Gastroesophageal sphincter (tissue), 4 donors: ENCODE results near the gene UBL5. TPM values are rescaled to one million over a fixed set of nuclear protein-coding genes. Genes with fewer than 3 reads are reported as not detected.

Source experiments
- ATAC-seq: fragments of 150-250 bp; one replicate; pipeline ENCODE4 v1.9.1; 2016; ENCODE audit warnings: mild to moderate bottlenecking, moderate library complexity
- H3K27ac ChIP-seq, 4 donors: fragments of 200-600 bp; sonication (generic) in 3 of 4; 1 replicate in 3 of 4; 2 replicates in 1 of 4; pipeline ENCODE4 v1.5.1; 2016 to 2019
- H3K27me3 ChIP-seq: fragments of 200-600 bp; sonication (generic); one replicate; pipeline ENCODE4 v1.5.1; 2019
- H3K36me3 ChIP-seq, 2 donors: fragments of 200-600 bp; sonication (generic); one replicate each; pipeline ENCODE4 v1.5.1; 2019; ENCODE audit warnings: control low read depth in 1 of 2
- H3K4me1 ChIP-seq, 3 donors: fragments of 200-600 bp; sonication (generic); 1 replicate in 2 of 3; 2 replicates in 1 of 3; pipeline ENCODE4 v1.5.1; 2016 to 2019; ENCODE audit warnings: control low read depth in 2 of 3
- H3K4me3 ChIP-seq, 2 donors: fragments of 200-600 bp; sonication (generic); one replicate each; pipeline ENCODE4 v1.5.1; 2019; ENCODE audit warnings: mild to moderate bottlenecking in 1 of 2, moderate library complexity in 1 of 2
- H3K9me3 ChIP-seq, 3 donors: fragments of 200-600 bp; sonication (generic); one replicate each; pipeline ENCODE4 v1.5.1; 2017 to 2019; ENCODE audit warnings: control low read depth in 2 of 3
- CTCF ChIP-seq, 4 experiments: fragments of 200-600 bp in 2 of 4; fragments of 450-650 bp in 2 of 4; sonication (generic) in 1 of 4; IDR thresholded peaks; one replicate each; pipeline ENCODE4 v1.5.1; 2017 to 2019; ENCODE audit warnings: antibody characterized with exemption in 4 of 4, mild to moderate bottlenecking in 2 of 4, moderate library complexity in 2 of 4
- EP300 ChIP-seq: sonication (generic); formaldehyde crosslinking; IDR thresholded peaks from one replicate; pipeline ENCODE4 v1.6.1; 2017; ENCODE audit warnings: antibody characterized with exemption, mild to moderate bottlenecking
- POLR2A ChIP-seq, 2 donors: fragments of 450-650 bp; IDR thresholded peaks; one replicate each; pipeline ENCODE4 v1.6.1; 2017; ENCODE audit warnings: antibody characterized with exemption in 2 of 2, mild to moderate bottlenecking in 2 of 2, moderate library complexity in 1 of 2
- POLR2AphosphoS5 ChIP-seq: sonication (generic); formaldehyde crosslinking; IDR thresholded peaks from one replicate; pipeline ENCODE4 v1.6.1; 2017; ENCODE audit warnings: antibody characterized with exemption
- WGBS, 2 donors: methylation state at CpG; one replicate each; pipeline ENCODE4 v1.1.5; 2018; ENCODE audit warnings: low coverage in 1 of 2; 5-methylcytosine and 5-hydroxymethylcytosine counted together
- total RNA-seq, 4 donors: library from RNA; depleted of rRNA; stranded (reverse); fragments of >200 nt; gene quantifications; one replicate each; pipeline ENCODE4 v1.1.0, GENCODE V29; 2016

UBL5 gene
- total RNA-seq, 4 donors from 2014 or later: 420 to 701 (median 653) TPM

GRCh38 chr19:9850235-9850959 lies 22.7 kb downstream of the UBL5 start:
- Histone ChIP-seq H3K4me1 (peaks cover 0 to 18% (median 0%) of the 10 kb centered on the region in 3 donors), H3K36me3 (peaks cover 0 to 74% of the 10 kb centered on the region in 2 donors), H3K27me3 (no peaks in the 10 kb centered on the region), H3K4me3 (no peak overlapping the region), H3K9me3 (no peaks in the 10 kb centered on the region), H3K27ac (no peak overlapping the region)
- ATAC-seq: no peak
- TF ChIP-seq EP300 (no peak), CTCF (IDR thresholded peaks at IDR 0.05) (no peak), POLR2A (IDR thresholded peaks at IDR 0.05) (no peak), POLR2AphosphoS5 (no peak)
- 55 to 80% methylated on average over 1 to 5 of the region's 19 CpGs for WGBS, 2 donors

GRCh38 chr19:9854282-9854846 lies 26.6 kb downstream of the UBL5 start:
- Histone ChIP-seq H3K9me3 (no peaks in the 10 kb centered on the region), H3K27me3 (no peaks in the 10 kb centered on the region), H3K4me1 (peaks cover 0 to 5% (median 0%) of the 10 kb centered on the region in 3 donors), H3K36me3 (peaks cover 0 to 46% of the 10 kb centered on the region in 2 donors), H3K4me3 (no peak overlapping the region), H3K27ac (no peak overlapping the region)
- ATAC-seq: no peak
- TF ChIP-seq POLR2A (IDR thresholded peaks at IDR 0.05) (no peak), EP300 (no peak), POLR2AphosphoS5 (no peak)
- whole genome bisulfite sequencing, 2 donors: 97 to 98% methylated on average over 5 to 8 of the region's 38 CpGs

- no CpG with 5 or more reads among the region's 9 CpGs for WGBS, 2 donors
- H3K36me3 ChIP-seq: peaks cover 0 to 25% of the 10 kb centered on the region in 2 donors
- no peak overlapping the region for H3K4me3 ChIP-seq
- H3K9me3 ChIP-seq: no peaks in the 10 kb centered on the region
- no peak for TF ChIP-seq POLR2AphosphoS5
- TF ChIP-seq POLR2A (IDR thresholded peaks at IDR 0.05): no peak
- no peak for TF ChIP-seq CTCF (IDR thresholded peaks at IDR 0.05)
- no peak for ATAC-seq
- H3K27ac ChIP-seq: no peak overlapping the region
- no peaks in the 10 kb centered on the region for H3K27me3 ChIP-seq
- H3K4me1 ChIP-seq: no peaks in the 10 kb centered on the region
Measured at GRCh38 chr19:9856609-9857008, 28.9 kb downstream of the UBL5 start.

GRCh38 chr19:9857076-9857721 lies 29.5 kb downstream of the UBL5 start:
- Histone ChIP-seq H3K4me3 (no peak overlapping the region), H3K27me3 (no peaks in the 10 kb centered on the region), H3K4me1 (no peaks in the 10 kb centered on the region), H3K27ac (no peak overlapping the region), H3K36me3 (peaks cover 0 to 19% of the 10 kb centered on the region in 2 donors), H3K9me3 (no peaks in the 10 kb centered on the region)
- TF ChIP-seq EP300 (no peak), CTCF (IDR thresholded peaks at IDR 0.05) (no peak), POLR2A (IDR thresholded peaks at IDR 0.05) (no peak), POLR2AphosphoS5 (no peak)
- ATAC-seq: no peak
- 96 to 98% methylated on average over 9 of the region's 13 CpGs for WGBS, 2 donors

GRCh38 chr19:9857920-9858746 lies 30.4 kb downstream of the UBL5 start:
- Histone ChIP-seq H3K9me3 (no peaks in the 10 kb centered on the region), H3K36me3 (peaks cover 0 to 19% of the 10 kb centered on the region in 2 donors), H3K27me3 (no peaks in the 10 kb centered on the region), H3K27ac (no peak overlapping the region), H3K4me3 (no peak overlapping the region), H3K4me1 (no peaks in the 10 kb centered on the region)
- WGBS, 2 donors: 78 to 93% methylated on average over 5 to 8 of the region's 10 CpGs
- ATAC-seq: no peak
- TF ChIP-seq POLR2AphosphoS5 (no peak), CTCF (IDR thresholded peaks at IDR 0.05) (no peak), POLR2A (IDR thresholded peaks at IDR 0.05) (no peak), EP300 (no peak)
